Bronchial epithelial cell (primary cell): ENCODE results near the gene NEO1. TPM values are rescaled to one million over a fixed set of nuclear protein-coding genes. Genes with fewer than 3 reads are reported as not detected.
A peak's percentile ranks its signal among the peaks of the same experiment; 100 is the strongest.

Experiments
- DNase-seq: peaks from one replicate; pipeline ENCODE4 v3.0.0-alpha.2; 2010; ENCODE audit warnings: low read depth
- FAIRE-seq: peaks from 2 replicates; lab custom pipeline; 2011; peaks lifted over from hg19 to GRCh38; lab: Jason Lieb, UNC
- H3K27me3 ChIP-seq: 2 replicates; pipeline ENCODE4 v1.5.1; 2011; ENCODE audit warnings: low read length; ENCODE audit not compliant: control insufficient read depth, insufficient read depth
- H3K36me3 ChIP-seq: 2 replicates; pipeline ENCODE4 v1.5.1; 2011; ENCODE audit warnings: low read length; ENCODE audit not compliant: control insufficient read depth, insufficient read depth
- H3K4me3 ChIP-seq: 2 replicates; pipeline ENCODE4 v1.5.1; 2011; ENCODE audit warnings: mild to moderate bottlenecking, low read depth, low read length, control low read depth
- total RNA-seq: library from RNA; depleted of rRNA; stranded (reverse); fragments of >200 nt; gene quantifications from 2 replicates; pipeline ENCODE4 v1.2.1, GENCODE V29; 2014
- TF ChIP-seq, protein P1 (sequence below): IDR thresholded peaks from 2 replicates; pipeline ENCODE4 v1.5.1; 2011; ENCODE audit warnings: mild to moderate bottlenecking, moderate library complexity, low read length, control low read depth, inconsistent platforms; ENCODE audit not compliant: insufficient read depth, severe bottlenecking

The NEO1 gene
- total RNA-seq, 1 donor from 2014 or later: 10.5 TPM

DNA sequence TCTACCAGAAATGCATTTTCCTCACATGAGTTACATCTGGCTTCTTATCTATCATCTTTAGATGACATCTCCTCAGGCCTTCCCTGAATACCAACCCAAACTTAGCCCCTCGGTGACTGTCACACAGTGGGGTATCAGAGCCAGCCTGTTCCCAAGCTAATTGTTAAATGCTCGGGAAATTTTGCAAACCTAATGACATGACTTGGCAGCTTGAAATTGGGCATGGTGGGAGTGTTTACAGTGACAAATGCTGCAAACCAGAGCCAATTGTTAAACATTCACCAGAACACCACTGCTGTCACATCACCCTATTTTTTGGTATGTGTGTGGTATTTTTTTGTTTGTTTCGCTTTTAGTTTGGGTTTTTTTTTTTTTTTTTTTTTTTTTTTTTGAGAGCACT, 185.6 kb downstream of the NEO1 start:
- TF ChIP-seq, protein P1, sequence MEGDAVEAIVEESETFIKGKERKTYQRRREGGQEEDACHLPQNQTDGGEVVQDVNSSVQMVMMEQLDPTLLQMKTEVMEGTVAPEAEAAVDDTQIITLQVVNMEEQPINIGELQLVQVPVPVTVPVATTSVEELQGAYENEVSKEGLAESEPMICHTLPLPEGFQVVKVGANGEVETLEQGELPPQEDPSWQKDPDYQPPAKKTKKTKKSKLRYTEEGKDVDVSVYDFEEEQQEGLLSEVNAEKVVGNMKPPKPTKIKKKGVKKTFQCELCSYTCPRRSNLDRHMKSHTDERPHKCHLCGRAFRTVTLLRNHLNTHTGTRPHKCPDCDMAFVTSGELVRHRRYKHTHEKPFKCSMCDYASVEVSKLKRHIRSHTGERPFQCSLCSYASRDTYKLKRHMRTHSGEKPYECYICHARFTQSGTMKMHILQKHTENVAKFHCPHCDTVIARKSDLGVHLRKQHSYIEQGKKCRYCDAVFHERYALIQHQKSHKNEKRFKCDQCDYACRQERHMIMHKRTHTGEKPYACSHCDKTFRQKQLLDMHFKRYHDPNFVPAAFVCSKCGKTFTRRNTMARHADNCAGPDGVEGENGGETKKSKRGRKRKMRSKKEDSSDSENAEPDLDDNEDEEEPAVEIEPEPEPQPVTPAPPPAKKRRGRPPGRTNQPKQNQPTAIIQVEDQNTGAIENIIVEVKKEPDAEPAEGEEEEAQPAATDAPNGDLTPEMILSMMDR: no peak
- FAIRE-seq: no peak

DNA sequence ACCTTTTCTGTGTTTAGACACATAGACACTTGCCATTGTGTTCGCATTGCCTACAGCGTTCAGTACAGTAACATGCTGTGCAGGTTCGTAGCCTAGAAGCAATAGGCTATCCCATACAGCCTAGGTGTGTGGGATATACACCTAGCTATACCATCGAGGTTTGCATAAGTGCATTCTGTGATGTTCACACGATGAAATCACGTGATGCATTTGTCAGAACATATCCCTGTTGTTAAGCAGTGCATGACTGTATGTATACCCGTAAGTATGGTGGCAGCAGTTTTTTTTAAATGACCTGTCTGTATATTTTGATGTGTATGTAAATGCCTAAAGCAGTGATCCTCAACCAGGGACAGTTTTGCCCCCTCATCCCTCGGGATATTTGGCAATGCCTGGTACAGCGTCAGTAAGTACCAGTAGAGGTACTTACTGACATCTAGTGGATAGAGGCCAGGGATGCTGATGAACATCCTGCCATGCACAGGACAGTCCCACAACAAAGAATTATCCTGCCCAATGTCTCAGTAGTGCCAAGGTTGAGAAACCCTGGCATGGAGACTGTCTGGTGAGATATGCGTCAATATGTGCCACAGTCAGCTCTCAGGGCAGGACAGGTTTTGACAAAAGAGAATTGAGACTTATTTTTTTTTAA, 187.4 kb downstream of the NEO1 start:
- peak; percentile 85 for FAIRE-seq
- H3K36me3 ChIP-seq: no peaks in the 10 kb centered on the region
- H3K27me3 ChIP-seq: no peaks in the 10 kb centered on the region
- TF ChIP-seq, protein P1: peak; percentile 13
- no peak overlapping the region for H3K4me3 ChIP-seq
- peak; percentile 12 for DNase-seq

More for the DNA sequence above, 185.6 kb downstream of the NEO1 start:
- DNase-seq: no peak
- Histone ChIP-seq H3K36me3 (no peaks in the 10 kb centered on the region), H3K4me3 (no peak overlapping the region), H3K27me3 (no peaks in the 10 kb centered on the region)

DNA sequence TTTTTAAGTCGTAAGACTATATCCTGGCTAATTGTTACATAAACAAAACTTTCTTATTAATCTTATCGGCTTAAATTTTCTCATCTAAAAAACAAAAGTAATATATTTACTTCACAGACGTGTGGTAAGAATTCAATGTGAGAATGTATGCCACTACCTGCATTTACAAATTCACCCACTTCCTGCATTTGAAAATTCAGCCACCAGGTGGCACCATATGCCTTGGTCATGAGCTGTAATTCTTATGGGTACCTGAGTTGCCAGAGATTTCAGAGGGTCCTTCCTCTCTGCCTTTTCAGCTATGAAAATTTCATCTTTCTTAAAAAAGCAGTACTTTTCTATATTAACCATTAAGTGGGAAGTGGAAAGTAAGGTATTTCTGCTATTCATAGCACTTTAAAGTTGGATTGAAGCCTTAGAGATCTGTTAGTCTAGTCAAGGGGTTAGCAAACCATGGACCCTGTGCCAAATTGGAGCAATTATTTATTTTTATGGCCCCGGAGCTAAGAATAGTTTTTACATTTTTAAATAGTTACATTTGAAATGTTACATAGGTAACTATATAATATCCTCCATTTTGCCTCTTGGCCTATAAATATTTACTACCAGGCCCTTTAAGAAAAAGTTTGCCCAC, 188.7 kb downstream of the NEO1 start:
- Histone ChIP-seq H3K4me3 (no peak overlapping the region), H3K36me3 (no peaks in the 10 kb centered on the region), H3K27me3 (no peaks in the 10 kb centered on the region)
- DNase-seq: peak; percentile 63
- TF ChIP-seq, protein P1: peak; percentile 65
- no peak for FAIRE-seq

DNA sequence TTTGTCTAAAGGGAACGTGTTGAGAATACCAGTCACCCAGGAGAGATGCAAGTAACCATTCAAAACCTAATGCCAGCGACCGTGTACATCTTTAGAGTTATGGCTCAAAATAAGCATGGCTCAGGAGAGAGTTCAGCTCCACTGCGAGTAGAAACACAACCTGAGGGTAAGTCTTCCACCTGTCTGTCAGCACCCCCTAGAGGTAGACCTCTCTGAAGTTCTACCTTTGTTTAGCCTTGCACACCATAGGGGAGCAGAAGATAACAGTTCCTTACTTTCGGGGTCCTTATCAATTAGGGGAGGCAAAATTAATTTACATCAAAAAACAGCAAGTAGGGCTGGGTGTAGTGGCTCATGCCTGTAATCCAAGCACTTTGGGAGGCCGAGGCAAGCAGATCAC, 192.1 kb downstream of the NEO1 start:
- DNase-seq (peak; percentile 41), FAIRE-seq (no peak)
- H3K36me3 ChIP-seq: no peaks in the 10 kb centered on the region
- TF ChIP-seq, protein P1: peak; percentile 53
- H3K27me3 ChIP-seq: no peaks in the 10 kb centered on the region
- no peak overlapping the region for H3K4me3 ChIP-seq

DNA sequence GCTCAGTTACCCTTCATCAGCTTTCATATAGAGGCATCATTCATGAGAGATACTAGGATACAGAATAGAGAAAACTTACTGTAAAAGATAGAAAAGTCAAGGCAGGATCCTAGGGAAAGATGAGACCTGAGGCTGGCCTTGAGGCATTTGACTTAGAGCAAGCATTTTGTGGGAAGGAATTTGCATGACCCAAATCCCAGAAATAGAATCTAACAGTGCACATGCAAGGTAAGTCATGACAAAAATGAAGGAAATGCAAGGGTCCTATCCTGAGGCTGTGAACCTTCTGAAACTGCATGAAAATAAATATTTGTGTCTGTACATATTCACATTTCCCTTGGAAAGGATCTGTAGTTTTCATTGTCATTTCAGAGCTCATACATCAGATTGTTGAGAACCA, 194.2 kb downstream of the NEO1 start:
- Histone ChIP-seq H3K27me3 (no peaks in the 10 kb centered on the region), H3K4me3 (no peak overlapping the region), H3K36me3 (no peaks in the 10 kb centered on the region)
- TF ChIP-seq, protein P1: no peak
- FAIRE-seq (no peak), DNase-seq (no peak)
